Sigmoid colon (tissue), 4 donors: ENCODE results near the gene EPB41L4B.

ENCODE experiments used
- CTCF ChIP-seq, 4 experiments: fragments of 450-650 bp in 3 of 4; fragments of 200-600 bp in 1 of 4; IDR thresholded peaks; one replicate each; pipeline ENCODE4 v1.5.1; 2016 to 2019; ENCODE audit warnings: antibody characterized with exemption in 4 of 4, mild to moderate bottlenecking in 3 of 4, moderate library complexity in 2 of 4
- EP300 ChIP-seq, 4 donors: sonication (generic); formaldehyde crosslinking; IDR thresholded peaks; one replicate each; pipeline ENCODE4 v1.6.1; 2017; ENCODE audit warnings: antibody characterized with exemption in 4 of 4
- POLR2A ChIP-seq, 2 donors: fragments of 450-650 bp; IDR thresholded peaks; one replicate each; pipeline ENCODE4 v1.6.1; 2016; ENCODE audit warnings: antibody characterized with exemption in 2 of 2, mild to moderate bottlenecking in 2 of 2, moderate library complexity in 2 of 2
- POLR2AphosphoS5 ChIP-seq, 4 donors: sonication (generic); formaldehyde crosslinking; IDR thresholded peaks; one replicate each; pipeline ENCODE4 v1.6.1; 2017; ENCODE audit warnings: antibody characterized with exemption in 4 of 4

- TF ChIP-seq EP300 (IDR thresholded peaks at IDR 0.05) (no peak), CTCF (IDR thresholded peaks at IDR 0.05) (no peak), POLR2AphosphoS5 (IDR thresholded peaks at IDR 0.05) (no peak), POLR2A (IDR thresholded peaks at IDR 0.05) (no peak)
Measured at GRCh38 chr9:109278216-109278615, 42.6 kb downstream of the EPB41L4B start.
